NCI-H2107 treated with DMSO at 0.1 percent for 48 hours (cell line): ENCODE data around the gene STYX.

Source experiments
- DNase-seq: peaks from one replicate; lab custom pipeline; 2025; ENCODE audit not compliant: unreplicated experiment; lab: John Stamatoyannopoulos, UW

The STYX gene

GRCh38 chr14:52729925-52730708 is at the start of gene STYX:
STYX (plus strand) TSS chr14:52730166; CDS start chr14:52730475, 309 bp downstream.
- peak; percentile 97 for DNase-seq

GRCh38 chr14:52683985-52684520 is 45.9 kb upstream of the STYX start:
- no peak for DNase-seq

- no peak for DNase-seq
Observed at GRCh38 chr14:52686176-52686575, 43.8 kb upstream of the STYX start.

DNA sequence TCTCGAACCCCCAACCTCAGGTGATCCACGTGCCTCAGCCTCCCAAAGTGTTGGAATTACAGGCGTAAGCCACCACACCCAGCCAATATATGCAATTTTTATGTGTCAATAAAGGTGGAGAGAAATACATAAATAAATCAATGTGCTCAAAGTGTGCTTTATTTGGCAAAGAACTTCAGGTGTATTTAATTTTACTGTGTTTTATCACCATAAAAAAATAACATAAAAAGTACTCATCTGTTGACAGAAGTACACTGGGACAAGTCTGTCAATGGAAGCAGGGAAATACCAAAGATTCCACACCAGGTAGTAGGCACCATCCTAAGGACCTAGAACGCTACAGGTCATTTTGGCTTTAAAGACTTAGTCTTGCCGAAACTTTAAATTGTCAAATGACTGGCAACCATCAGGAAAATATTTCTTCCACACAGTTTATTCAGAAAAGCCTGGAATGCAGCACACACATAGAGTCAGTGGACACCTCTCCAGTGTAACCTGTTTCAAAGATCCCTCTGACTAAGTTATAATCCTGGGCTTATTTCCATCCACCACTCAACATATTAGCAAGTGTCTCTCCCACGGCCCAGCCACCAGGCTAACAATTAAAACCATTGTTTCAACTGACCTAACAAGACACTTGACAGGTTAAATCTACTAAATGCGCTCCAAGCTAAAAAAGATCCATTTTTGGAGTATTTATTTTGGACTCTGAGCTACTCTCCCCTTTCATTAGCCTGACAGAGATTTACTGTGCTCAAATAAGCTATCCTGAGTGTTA is 38.8 kb upstream of the STYX start:
- DNase-seq, result no peak

DNA sequence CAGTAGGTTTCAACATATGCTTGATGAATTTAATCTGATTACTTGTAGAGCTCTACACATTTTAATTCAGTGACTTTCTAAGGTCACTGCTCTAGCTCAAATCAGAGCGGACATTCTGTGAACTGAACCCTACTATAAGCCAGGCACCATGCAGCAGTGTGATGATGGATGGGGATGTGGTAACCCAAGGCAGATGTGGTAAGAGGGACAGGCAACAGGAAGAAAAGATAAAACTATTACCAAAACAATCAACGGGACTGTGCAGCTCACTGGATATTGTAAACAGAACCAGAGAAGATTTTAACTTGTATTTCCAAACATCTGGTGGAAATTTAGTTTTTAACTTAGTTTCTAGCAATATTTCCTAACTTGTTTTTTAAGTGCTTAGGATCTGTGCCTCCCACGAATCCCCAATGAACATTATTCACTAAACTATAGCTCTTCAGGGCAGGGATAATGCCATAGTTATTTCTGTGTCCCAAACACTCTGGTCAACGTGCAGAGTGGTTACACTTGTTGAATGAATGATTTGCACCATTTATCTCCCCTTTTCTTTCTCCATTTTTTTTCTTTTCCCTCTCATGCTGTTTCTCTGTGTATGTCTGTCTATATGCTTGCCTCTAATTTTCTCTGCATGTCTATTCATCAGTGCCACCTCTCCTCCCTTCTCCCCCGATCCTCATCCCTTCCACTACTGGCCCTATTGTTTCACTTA is 37.6 kb upstream of the STYX start:
- DNase-seq, result no peak

- DNase-seq, result no peak
Observed at GRCh38 chr14:52693036-52693435, 36.9 kb upstream of the STYX start.

DNA sequence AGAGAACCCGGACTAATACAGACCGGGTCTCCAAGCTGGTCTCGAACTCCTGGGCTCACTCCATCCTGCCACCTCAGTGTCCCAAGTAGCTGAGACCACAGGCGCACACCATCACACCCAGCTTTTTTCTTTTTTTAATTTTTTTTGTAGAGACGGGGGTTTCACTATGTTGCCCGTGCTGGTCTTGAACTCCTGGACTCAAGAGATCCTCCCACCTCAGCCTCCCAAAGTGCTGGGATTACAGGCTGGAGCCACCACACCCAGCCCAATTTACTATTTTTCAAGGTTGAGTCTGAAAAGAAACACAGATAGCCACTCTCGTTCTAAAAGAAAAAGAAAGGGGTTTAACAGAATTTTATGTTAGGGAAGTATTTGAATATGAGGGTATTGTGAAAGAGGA is 36.4 kb upstream of the STYX start:
- no peak for DNase-seq

GRCh38 chr14:52694761-52695480 is 35.0 kb upstream of the STYX start:
- DNase-seq, result peak; percentile 82

- peak; percentile 76 for DNase-seq
Observed at GRCh38 chr14:52695481-52696091, 34.4 kb upstream of the STYX start, which contains the start of gene ERO1A. ERO1A (minus strand) TSS chr14:52695558; CDS start chr14:52695481, 77 bp downstream.

DNA sequence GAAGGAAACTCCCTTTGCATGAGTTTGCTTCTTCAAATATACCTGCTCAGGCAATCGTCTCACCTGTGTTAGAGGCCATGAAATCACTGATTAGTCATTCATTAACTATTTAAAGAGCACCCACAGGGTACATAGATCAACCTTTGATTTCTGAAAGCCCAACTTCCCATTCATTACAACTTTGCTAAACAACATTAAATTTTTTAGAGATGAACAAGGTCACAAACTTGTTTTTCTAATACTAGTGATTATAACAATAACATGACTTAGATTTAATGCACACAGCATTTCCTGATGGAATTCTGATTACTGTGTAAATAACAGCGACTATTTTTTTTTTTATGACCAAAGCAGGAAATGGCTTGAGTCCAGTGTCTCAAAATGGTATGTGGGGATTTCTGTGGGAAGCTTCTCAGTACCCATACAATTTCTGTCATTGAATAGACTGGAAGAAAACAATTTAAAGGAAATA is 29.2 kb upstream of the STYX start:
- DNase-seq, result no peak

- DNase-seq, result no peak
Observed at GRCh38 chr14:52701223-52701622, 28.7 kb upstream of the STYX start.

GRCh38 chr14:52703225-52703624 is 26.7 kb upstream of the STYX start:
- no peak for DNase-seq

DNA sequence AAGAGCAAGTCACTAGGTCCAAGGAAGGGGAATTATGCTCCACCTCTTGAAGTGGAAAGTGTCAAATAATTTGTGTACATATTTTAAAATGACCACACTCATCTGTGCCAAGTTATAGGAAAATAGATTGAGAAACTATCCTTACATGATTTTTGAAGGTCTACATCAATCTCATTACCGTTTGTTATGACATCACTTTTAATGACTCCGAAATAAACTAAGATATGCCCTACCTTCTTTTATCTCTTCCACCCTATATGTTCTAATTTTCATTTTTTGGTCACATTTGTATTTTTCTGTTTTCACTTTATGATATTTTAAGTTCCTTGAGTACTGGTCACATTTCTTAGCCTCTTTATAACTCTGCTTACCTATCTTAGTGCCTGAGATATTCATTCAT is 26.3 kb upstream of the STYX start:
- DNase-seq, result no peak

GRCh38 chr14:52706286-52706685 is 23.7 kb upstream of the STYX start:
- no peak for DNase-seq

DNA sequence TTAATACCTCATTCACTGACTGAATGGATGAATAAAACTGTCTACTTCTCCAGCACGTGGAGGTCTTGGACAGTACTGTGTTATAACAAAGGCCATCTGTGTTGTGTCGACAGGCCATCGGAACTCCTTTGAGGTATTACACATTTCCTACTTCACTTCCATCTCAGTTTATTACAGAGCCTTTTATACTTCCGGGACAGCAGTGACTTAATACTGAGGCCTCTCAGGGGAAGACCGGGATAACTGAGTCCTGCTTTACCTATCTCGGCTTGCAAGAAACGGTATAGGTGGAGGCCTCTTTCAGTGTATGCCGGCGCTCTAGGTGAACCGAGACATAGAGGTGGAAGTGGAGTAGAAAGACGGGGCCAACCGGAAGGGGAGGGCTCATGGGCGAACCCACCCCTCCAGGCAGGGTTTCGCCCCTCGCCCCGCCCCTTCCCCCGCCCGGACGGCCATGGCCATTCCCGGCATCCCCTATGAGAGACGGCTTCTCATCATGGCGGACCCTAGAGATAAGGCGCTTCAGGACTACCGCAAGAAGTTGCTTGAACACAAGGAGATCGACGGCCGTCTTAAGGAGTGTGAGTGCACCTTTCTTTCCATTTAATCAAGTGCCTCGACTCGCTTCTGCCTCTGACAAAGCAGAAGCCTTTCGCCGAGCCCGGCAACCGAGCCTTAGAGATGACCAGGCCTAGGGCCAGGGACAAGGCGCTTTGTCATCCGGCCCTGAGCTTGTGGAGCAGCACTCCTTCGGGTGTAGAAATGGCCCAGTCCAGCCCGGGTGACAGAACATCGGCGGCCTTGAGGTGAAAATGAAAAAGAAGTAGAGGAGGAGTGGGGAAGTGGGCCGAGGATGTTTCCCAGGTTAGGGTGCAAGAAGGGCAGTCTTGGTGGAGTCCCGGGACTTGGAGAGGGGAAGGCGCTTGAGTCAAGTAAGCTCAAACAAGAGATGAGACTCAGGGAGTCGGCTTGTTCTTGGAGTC is 23.0 kb upstream of the STYX start, which contains the start of gene PSMC6:
Gene PSMC6 (plus strand): TSS at position 477 of the 983 bp plus-strand sequence. CDS start 20 bp downstream, at position 497.
- DNase-seq, result peak; percentile 91

- no peak for DNase-seq
Observed at GRCh38 chr14:52711666-52712065, 18.3 kb upstream of the STYX start.

DNA sequence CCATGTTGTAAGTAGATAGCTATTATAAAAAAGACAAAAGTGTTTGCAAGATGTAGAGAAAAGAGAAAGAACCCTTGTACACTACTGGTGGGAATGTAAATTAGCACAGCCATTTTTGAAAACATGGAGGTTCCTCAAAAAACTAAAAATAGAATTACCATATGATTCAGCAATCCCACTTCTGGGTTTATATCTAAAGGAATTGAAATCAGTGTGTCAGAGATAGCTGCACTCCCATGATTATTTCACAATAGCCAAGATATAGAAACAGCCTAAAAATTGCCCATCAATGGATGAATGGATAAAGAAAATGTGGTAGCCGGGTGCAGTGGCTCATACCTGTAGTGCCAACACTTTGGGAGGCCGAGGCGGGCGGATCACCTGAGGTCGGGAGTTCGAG is 13.8 kb upstream of the STYX start:
- no peak for DNase-seq

- DNase-seq, result no peak
Observed at GRCh38 chr14:52723514-52724359, 6.2 kb upstream of the STYX start.
